Left renal cortex interstitium (tissue), 4 donors: ENCODE measurements around the gene BICRA. TPM values are rescaled to one million over a fixed set of nuclear protein-coding genes. Genes with fewer than 3 reads are reported as not detected.
A peak's percentile ranks its signal among the peaks of the same experiment; 100 is the strongest.
"Not testable (repeated sequence)": the region's sequence is repeated elsewhere in the genome, so short reads cannot be mapped to it uniquely, and the experiment has no call there.

Experiments
- DNase-seq, 4 donors: peaks; one replicate each; pipeline ENCODE4 v3.0.0-alpha.2; 2013; ENCODE audit warnings: low read depth in 4 of 4, low spot score in 2 of 4, missing footprints in 1 of 4
- polyA plus RNA-seq, 4 donors: library from polyadenylated mRNA; unstranded; fragments of 120-200 nt; gene quantifications; one replicate each; pipeline ENCODE4 v1.2.1, GENCODE V29; 2013; ENCODE audit not compliant: insufficient read length in 4 of 4

The BICRA gene
- polyA plus RNA-seq, 4 donors, result 8.1 to 21.3 (median 14.9) TPM

- no peak for DNase-seq
Observed at GRCh38 chr19:47735131-47735530, 126.2 kb downstream of the BICRA start.

- DNase-seq, result no peak
Observed at GRCh38 chr19:47740866-47741519, 132.1 kb downstream of the BICRA start.

GRCh38 chr19:47741544-47742140 is 132.7 kb downstream of the BICRA start:
- DNase-seq, result no peak

GRCh38 chr19:47742634-47743033 is 133.7 kb downstream of the BICRA start:
- DNase-seq, result no peak

GRCh38 chr19:47745010-47745901 is 136.3 kb downstream of the BICRA start, which contains the start of gene NOP53:
NOP53 (plus strand) TSS chr19:47745546; CDS start chr19:47745560, 14 bp downstream.
- DNase-seq, result peak; percentile 91 to 96 (median 92)

- DNase-seq, result not testable (repeated sequence)
Observed at GRCh38 chr19:47746129-47746528, 137.2 kb downstream of the BICRA start.

- DNase-seq, result no peak
Observed at GRCh38 chr19:47749326-47749725, 140.4 kb downstream of the BICRA start.

- no peak for DNase-seq
Observed at GRCh38 chr19:47750752-47751151, 141.8 kb downstream of the BICRA start.

GRCh38 chr19:47752440-47753211 is 143.7 kb downstream of the BICRA start:
- DNase-seq, result no peak

Other genes starting within 250 kb of the BICRA start
- 10 to 100 TPM; 20.1 to 32.2 (median 28.9) TPM for gene MEIS3, start 189.6 kb upstream of the BICRA start, polyA plus RNA-seq
- gene SLC8A2, start 137.2 kb upstream of the BICRA start, polyA plus RNA-seq, result under 1 TPM; 0.17 to 0.44 (median 0.31) TPM
- gene KPTN, start 124.9 kb upstream of the BICRA start, polyA plus RNA-seq, result 10 to 100 TPM; 10.4 to 15.8 (median 12.8) TPM
- gene NAPA, start 94.1 kb upstream of the BICRA start, polyA plus RNA-seq, result 100 to 1,000 TPM; 147 to 180 (median 159) TPM
- gene ZNF541, start 36.0 kb upstream of the BICRA start, polyA plus RNA-seq, result under 1 TPM; 0.25 to 0.49 (median 0.38) TPM
- gene EHD2, start 104.3 kb downstream of the BICRA start, polyA plus RNA-seq, result 10 to 100 TPM; 28.4 to 44.3 (median 35.6) TPM
- gene NOP53, start 136.4 kb downstream of the BICRA start, polyA plus RNA-seq, result 100 to 1,000 TPM; 346 to 525 (median 378) TPM
- 100 to 1,000 TPM; 115 to 174 (median 149) TPM for gene SELENOW, start 169.6 kb downstream of the BICRA start, polyA plus RNA-seq
- gene TPRX1, start 195.4 kb downstream of the BICRA start, polyA plus RNA-seq, result not detected
- under 1 TPM in 1 of 4 donors, not detected in 3; 0.21 TPM for gene CRX, start 212.8 kb downstream of the BICRA start, polyA plus RNA-seq